Measurements from ENCODE around the gene FCER1G.

DNA sequence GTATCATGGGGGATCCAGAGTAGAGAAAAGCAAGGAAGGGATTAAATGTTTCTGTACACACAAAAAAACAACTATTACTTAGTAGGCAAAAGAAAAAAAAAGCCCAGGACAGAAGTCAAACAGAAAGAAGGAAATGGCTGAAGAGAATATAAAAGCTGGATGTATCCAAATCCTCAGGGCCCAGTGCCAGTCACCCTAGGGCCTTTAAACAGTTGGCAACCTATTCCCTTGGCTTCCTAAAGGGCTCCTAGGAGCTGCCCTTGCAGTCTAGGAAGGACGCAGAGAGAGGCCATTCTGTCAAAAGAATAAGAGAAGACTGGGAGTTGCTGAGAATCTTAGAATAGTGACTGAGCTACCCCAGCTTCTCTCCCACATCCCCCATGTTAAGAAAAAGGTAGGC lies 42.7 kb upstream of the FCER1G start:
- TF ChIP-seq CTCF (IDR thresholded peaks at IDR 0.05; ENCODE audit: low read length): no peak
- no peak for TF ChIP-seq EZH2 (IDR thresholded peaks at IDR 0.05; ENCODE audit: borderline replicate concordance, low read length)
